ENCODE results near the gene CRYGB. TPM values are rescaled to one million over a fixed set of nuclear protein-coding genes. Genes with fewer than 3 reads are reported as not detected.

CRYGB gene
- total and polyA plus RNA-seq, 2 of the 13 experiments (the other 11 are each of a cell fraction or from before 2014, with no cell fraction given), result not detected

- TF ChIP-seq CERS6 (CRISPR knock-in tag; IDR thresholded peaks at IDR 0.05) (no peak), KDM2A (CRISPR knock-in tag; IDR thresholded peaks at IDR 0.05; ENCODE audit: borderline replicate concordance, low read depth) (peak; percentile 37), AGO1 (IDR thresholded peaks at IDR 0.05; ENCODE audit: low read depth, low read length, poor library complexity, severe bottlenecking) (no peak), GRHL1 (CRISPR knock-in tag; conservative IDR thresholded peaks at IDR 0.05) (no peak), TBX3 (IDR thresholded peaks at IDR 0.05; ENCODE audit: borderline replicate concordance) (no peak), TCF7L2 (IDR thresholded peaks at IDR 0.05; ENCODE audit: low read depth, low read length) (no peak), ZKSCAN5 (CRISPR knock-in tag; IDR thresholded peaks at IDR 0.05) (no peak), SALL1 (CRISPR knock-in tag; IDR thresholded peaks at IDR 0.05) (peak; percentile 45), TCF12 (IDR thresholded peaks at IDR 0.05) (no peak), TCF12 (CRISPR knock-in tag; IDR thresholded peaks at IDR 0.05) (no peak), HMG20A (CRISPR knock-in tag; IDR thresholded peaks at IDR 0.05; ENCODE audit: borderline replicate concordance) (peak; percentile 83; the same call in 1 of the 2 replicates), ZNF619 (CRISPR knock-in tag; IDR thresholded peaks at IDR 0.05) (no peak), KDM4B (CRISPR knock-in tag; IDR thresholded peaks at IDR 0.05) (no peak), SRSF9 (IDR thresholded peaks at IDR 0.05; ENCODE audit: borderline replicate concordance, insufficient read depth, low read depth, low read length, poor library complexity, severe bottlenecking) (no peak), PITX1 (CRISPR knock-in tag; IDR thresholded peaks at IDR 0.05) (peak; percentile 77), IKZF1 (IDR thresholded peaks at IDR 0.05) (no peak), ZNF280B (CRISPR knock-in tag; IDR thresholded peaks at IDR 0.05; ENCODE audit: borderline replicate concordance) (no peak), HIVEP1 (CRISPR knock-in tag; IDR thresholded peaks at IDR 0.05) (no peak), PCBP2 (optimal IDR thresholded peaks at IDR 0.05; ENCODE audit: low read depth, low read length, poor library complexity, severe bottlenecking) (no peak), ZNF33A (CRISPR knock-in tag; IDR thresholded peaks at IDR 0.05; ENCODE audit: borderline replicate concordance) (no peak), ZNF414 (CRISPR knock-in tag; IDR thresholded peaks at IDR 0.05) (no peak), ZNF777 (CRISPR knock-in tag; IDR thresholded peaks at IDR 0.05) (0 out of 2 replicates have a peak, but pooled peaks have one; percentile 14), ZNF75D (CRISPR knock-in tag; IDR thresholded peaks at IDR 0.05; ENCODE audit: borderline replicate concordance) (no peak), FOSL1 (CRISPR knock-in tag; IDR thresholded peaks at IDR 0.05; ENCODE audit: borderline replicate concordance) (no peak), NR1H2 (CRISPR knock-in tag; IDR thresholded peaks at IDR 0.05; ENCODE audit: borderline replicate concordance, low read depth) (no peak)
Measured at GRCh38 chr2:208135794-208136715, 9.9 kb downstream of the CRYGB start (continued).

Measured in HepG2 (cell line).